Renal cortex interstitium (tissue), 15 donors: Measurements from ENCODE around the gene TRPM1. TPM values are rescaled to one million over a fixed set of nuclear protein-coding genes. Genes with fewer than 3 reads are reported as not detected.
A peak's percentile ranks its signal among the peaks of the same experiment; 100 is the strongest.

Experiments
- DNase-seq, 11 donors: peaks; one replicate each; pipeline ENCODE4 v3.0.0-alpha.2; 2013; ENCODE audit warnings: low read depth in 9 of 11, low spot score in 4 of 11; ENCODE audit errors: extremely low read depth in 1 of 11
- long read RNA-seq, 16 experiments: transcript quantifications; one replicate each; lab custom pipeline, GENCODE V29; 2026
- polyA plus RNA-seq, 3 donors: library from polyadenylated mRNA; unstranded; fragments of 120-200 nt; gene quantifications; one replicate each; pipeline ENCODE4 v1.2.1, GENCODE V29; 2013; ENCODE audit not compliant: insufficient read length in 3 of 3

TRPM1 gene
- under 1 TPM; 0.24 to 0.58 (median 0.37) TPM for polyA plus RNA-seq
- long read RNA-seq, donor 1: 0 reads
- long read RNA-seq, donor 2: 0 reads
- long read RNA-seq, donor 3: 0 reads
- long read RNA-seq, donor 4: 0 reads
- long read RNA-seq, donor 5: 0 reads
- long read RNA-seq, donor 6: 0 reads
- long read RNA-seq, donor 7: 0 reads
- long read RNA-seq, donor 8: 0 reads
- long read RNA-seq, donor 9: 0 reads
- long read RNA-seq, donor 10: 0 reads
- long read RNA-seq, donor 11: 0 reads
- long read RNA-seq, donor 12: 0 reads
- long read RNA-seq, donor 13: 0 reads
- long read RNA-seq, donor 14: 0 reads
- long read RNA-seq, donor 15: 0 reads
- long read RNA-seq, donor 16: 0 reads

DNA sequence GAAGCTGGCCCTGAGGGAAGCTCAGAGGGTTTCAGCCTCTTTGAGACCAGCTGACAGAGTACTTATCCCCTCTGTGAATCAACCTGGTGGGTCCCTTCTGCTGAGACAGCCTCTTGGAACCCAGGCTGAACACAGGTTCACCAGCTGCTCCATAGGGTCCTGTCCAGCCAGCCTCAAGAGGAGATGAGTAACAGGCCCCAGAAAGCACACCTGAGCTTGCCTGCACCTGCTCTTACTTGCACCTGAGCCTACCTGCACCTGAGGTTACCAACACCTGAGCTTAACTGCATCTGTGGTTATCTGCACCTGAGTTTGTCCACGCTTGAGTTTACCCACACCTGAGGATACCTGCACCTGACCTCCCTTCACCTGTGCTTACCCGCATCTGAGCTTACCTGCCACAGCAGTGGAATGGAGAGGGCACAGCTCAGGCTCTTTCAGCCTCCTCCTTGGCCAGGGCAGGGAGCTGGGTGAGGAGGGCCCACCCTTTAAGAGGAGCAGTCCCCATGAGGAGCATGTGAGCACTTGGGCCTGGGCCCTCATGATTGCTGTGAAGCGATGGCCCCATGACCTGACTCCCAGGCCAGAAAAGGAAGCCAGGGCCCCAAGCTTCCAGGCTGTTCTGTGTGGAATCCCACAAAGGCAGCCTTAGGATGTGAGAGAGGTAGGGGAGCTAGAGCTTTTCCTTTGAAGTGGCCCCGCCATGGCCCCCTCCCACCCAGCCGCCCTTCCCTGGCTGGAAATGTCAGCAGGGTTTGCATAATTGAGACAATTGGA lies at the start of gene TRPM1:
TRPM1 (minus strand) TSS at position 464 of the 777 bp plus-strand sequence. CDS start 20,370 bp downstream, outside the sequence.
- DNase-seq: no peak

- DNase-seq: no peak
Measured at GRCh38 chr15:31150732-31151231, 49.3 kb upstream of the TRPM1 start.

- DNase-seq: no peak
Measured at GRCh38 chr15:31149987-31150386, 48.5 kb upstream of the TRPM1 start.

- no peak for DNase-seq
Measured at GRCh38 chr15:31149088-31149505, 47.6 kb upstream of the TRPM1 start.

DNA sequence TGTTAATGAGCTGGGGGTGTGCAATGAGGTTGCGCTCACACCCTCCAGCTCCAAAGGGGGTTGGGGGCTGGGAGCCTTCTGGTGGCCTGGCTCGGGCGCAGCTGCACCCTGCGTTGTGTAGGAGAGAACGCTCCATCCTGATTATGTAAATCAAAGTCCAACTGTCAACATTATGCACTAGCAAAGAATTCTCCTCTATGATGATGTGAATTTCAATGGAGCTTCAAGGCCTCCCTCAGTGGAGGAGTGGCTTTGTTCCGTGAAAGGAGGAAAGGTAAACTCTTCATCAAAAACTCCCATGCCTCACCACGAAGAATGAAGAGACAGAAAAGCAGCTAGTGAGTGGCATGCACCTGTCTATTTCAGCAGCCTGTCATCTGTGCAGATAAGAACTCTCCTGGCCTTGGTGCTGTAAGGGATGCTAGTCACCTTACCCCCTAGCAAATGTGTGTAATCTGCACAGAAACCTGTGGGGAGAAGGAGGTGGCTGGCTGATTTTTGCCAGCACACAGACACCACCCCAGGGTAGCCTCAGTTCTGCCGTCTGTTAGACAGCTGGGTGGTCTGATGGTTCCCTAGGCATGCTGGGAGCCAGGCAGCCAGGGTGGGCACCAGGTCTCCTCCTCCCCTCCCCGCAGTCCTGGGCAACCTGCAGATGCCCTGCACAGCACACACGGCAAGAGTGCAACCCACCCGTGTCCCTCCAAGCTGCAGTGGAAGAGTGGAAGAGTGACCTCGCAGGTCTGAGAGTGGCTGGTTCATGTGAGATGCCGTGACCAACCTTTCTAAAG lies 47.0 kb upstream of the TRPM1 start:
- no peak for DNase-seq

DNA sequence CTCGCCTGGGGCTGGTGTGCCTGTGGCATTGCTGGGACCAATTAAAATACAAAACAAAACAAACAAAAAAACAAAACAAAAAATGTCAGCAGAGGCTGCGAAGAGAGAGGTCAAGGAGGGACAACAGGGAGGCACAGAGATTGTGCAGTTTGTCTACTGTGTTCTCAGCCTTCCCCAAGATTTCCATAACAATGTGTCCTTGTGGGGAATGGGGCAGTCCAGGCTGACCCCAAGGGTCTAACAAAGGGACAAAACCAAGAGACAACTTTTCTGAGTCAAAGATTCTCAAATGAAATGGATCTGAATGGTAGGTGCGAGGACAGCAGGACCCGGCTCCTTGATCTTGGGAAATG lies 46.4 kb upstream of the TRPM1 start:
- DNase-seq: no peak

DNA sequence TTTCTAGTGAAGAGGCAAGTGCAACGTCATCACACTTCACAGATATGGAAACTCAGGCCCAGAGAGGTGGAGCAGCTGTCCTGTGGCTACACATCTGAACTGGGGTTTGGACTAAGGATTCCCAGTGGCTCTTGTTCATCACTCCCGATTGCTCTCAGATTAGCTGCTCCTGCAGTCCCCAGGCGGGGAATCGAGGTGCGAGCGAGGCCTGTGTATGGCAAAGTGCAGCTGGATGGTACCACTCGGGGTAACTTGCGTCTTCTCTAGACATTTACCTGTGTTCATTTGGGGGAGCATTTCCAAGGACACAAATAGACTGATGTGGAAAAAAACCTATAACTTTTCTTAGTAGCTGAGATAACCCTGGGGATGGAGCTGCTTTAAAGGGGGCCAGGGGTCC lies 45.9 kb upstream of the TRPM1 start:
- DNase-seq: no peak

- no peak for DNase-seq
Measured at GRCh38 chr15:31145271-31145911, 43.9 kb upstream of the TRPM1 start.

GRCh38 chr15:31141792-31142191 lies 40.3 kb upstream of the TRPM1 start:
- DNase-seq: no peak

GRCh38 chr15:31136607-31137328 lies 35.2 kb upstream of the TRPM1 start:
- no peak for DNase-seq

DNA sequence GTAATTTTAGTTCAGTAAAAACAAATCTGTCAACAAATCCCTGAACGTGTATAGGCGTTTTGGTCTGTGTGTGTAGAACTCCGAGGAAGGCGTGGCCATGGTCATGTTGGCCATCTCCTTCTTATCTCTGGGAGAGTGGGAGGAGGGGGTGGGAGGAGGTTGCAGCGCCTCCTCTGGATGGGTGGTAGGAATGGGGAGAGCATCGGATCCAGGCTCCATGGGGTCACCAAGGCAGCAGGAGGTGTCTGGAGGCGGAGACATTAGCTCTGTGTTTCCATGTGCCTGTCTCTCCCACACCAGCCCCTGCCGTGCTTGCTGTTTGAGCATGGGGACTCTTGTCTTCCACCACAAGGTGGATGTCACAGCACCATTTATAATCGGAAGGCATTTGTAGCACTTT lies 34.5 kb upstream of the TRPM1 start:
- DNase-seq: no peak

DNA sequence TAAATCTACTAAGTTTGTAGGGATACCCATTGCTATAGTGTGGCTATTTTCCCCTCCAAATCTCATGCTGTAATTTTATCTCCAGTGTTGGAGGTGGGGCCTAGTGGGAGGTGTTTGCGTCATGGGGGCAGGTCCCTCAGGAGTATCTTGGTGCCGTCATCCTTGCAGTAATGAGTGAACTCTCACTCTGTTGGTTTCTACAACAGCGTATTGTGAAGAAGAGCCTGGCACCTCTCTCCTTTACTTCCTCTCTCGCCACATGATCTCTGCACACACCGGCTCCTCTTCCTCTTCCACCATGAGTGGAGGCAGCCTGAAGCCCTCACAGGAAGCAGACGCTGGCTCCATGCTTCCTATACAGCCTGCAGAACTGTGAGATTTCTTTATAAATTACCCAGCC lies 34.0 kb upstream of the TRPM1 start:
- no peak for DNase-seq

GRCh38 chr15:31133890-31134289 lies 32.4 kb upstream of the TRPM1 start:
- no peak for DNase-seq

DNA sequence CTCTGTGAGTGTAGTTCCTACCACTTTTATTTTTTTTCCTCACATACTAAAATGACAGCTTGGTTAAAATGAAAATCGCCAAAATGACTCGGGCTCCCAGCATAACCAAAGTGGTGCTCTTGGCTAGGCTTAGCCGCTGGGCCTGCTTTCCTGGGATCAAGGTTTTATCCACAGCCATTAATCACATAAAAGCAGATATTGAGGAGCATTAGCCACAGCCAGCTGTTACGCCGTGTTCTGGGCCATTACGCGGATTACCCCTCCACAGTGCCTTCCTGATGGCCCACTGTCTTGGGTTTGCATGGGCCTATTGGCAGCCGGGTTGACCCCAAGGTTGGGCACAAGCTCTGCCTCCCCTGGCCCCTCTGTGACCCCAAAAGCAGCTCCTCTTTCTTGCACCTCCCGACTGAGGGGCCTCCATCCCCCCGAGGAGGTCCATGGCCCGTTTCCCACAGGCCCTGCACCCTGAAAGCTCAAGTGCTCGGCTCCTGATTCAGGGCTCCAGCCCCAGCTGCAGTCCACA lies 30.4 kb upstream of the TRPM1 start:
- no peak for DNase-seq

- DNase-seq: no peak
Measured at GRCh38 chr15:31130576-31131237, 29.2 kb upstream of the TRPM1 start.

DNA sequence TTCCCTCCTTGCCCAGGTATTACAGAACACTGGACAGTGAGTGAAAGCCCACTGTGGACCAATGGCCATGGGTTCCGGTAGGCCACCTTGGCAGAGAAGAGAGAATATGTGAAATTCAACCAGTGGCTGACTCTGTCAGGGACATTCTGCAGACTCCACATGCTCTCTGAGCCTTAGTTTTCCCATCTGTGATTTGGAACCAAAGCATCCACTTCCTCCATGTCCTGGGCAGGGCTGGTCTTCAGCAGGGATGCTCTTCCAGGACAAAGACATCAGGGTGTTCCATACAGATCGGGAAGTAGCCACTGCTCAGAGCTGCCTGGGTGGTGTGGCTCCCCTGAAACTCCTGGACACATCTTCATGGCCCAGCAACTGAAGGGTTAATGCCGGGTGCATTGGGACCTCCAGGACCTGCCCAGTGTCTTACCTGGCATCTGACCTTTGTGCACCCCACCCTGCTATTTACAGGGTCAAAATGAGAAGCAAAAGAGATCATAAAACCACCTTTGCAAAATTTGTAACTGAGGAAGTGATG lies 28.3 kb upstream of the TRPM1 start:
- no peak for DNase-seq

GRCh38 chr15:31128919-31129768 lies 27.6 kb upstream of the TRPM1 start:
- DNase-seq: peak; percentile 20 to 56 (median 43)
